HepG2 (cell line): ENCODE measurements around the gene LSM14B. TPM values are rescaled to one million over a fixed set of nuclear protein-coding genes. Genes with fewer than 3 reads are reported as not detected.

Experiments
- CBX1 ChIP-seq: IDR thresholded peaks from one replicate; pipeline ENCODE4 v1.6.1; 2016; ENCODE audit warnings: antibody characterized with exemption, low read depth
- FOSL2 ChIP-seq: sonication (generic); formaldehyde crosslinking; IDR thresholded peaks from 2 replicates; pipeline ENCODE4 v1.4.0; 2020; ENCODE audit warnings: missing genetic modification reagents
- GATAD2A ChIP-seq: IDR thresholded peaks from 2 replicates; pipeline ENCODE4 v1.6.1; 2016
- KDM3A ChIP-seq: IDR thresholded peaks from 2 replicates; pipeline ENCODE4 v1.6.1; 2018; ENCODE audit warnings: low read depth, missing compliant biosample characterization
- NPAS2 ChIP-seq: sonication (generic); formaldehyde crosslinking; IDR thresholded peaks from 2 replicates; pipeline ENCODE4 v1.8.0; 2022; ENCODE audit warnings: mild to moderate bottlenecking, missing genetic modification reagents, borderline replicate concordance
- TBL1XR1 ChIP-seq: fragments of 150-350 bp; IDR thresholded peaks from 2 replicates; pipeline ENCODE4 v1.6.1; 2014; ENCODE audit warnings: borderline replicate concordance, low read length; ENCODE audit not compliant: partially characterized antibody
- ZNF256 ChIP-seq: sonication (generic); formaldehyde crosslinking; conservative IDR thresholded peaks from 2 replicates; pipeline ENCODE4 v1.4.0; 2020; ENCODE audit warnings: missing genetic modification reagents
- ZNF776 ChIP-seq: sonication (generic); formaldehyde crosslinking; IDR thresholded peaks from 2 replicates; pipeline ENCODE4 v1.4.0; 2020; ENCODE audit warnings: mild to moderate bottlenecking, missing genetic modification reagents
- ZNF816 ChIP-seq: sonication (generic); formaldehyde crosslinking; IDR thresholded peaks from 2 replicates; pipeline ENCODE4 v1.8.0; 2022; ENCODE audit warnings: missing genetic modification reagents, mild to moderate bottlenecking, borderline replicate concordance
- polyA plus RNA-seq, 8 experiments: library from polyadenylated mRNA; depleted of rRNA in 3 of 8; stranded (reverse) in 7 of 8; unstranded in 1 of 8; fragments of >200 nt; fragmentation: Illumina TruSeq in 4 of 8; extraction: Trizol in 4 of 8; gene quantifications; 2 replicates each; pipeline versions ENCODE4 v1.2.1 to v1.2.3, GENCODE V29; 2011 to 2016; ENCODE audit warnings: low read depth in 4 of 8, missing spikeins in 1 of 8, mixed read lengths in 1 of 8; ENCODE audit not compliant: insufficient read depth in 1 of 8
- total RNA-seq, 5 experiments: library from RNA; depleted of rRNA; stranded (reverse); fragments of >200 nt; fragmentation: Illumina TruSeq; extraction: Trizol; gene quantifications; 2 replicates each; pipeline ENCODE4 v1.2.3, GENCODE V29; 2016; ENCODE audit warnings: low read depth in 1 of 5
- TF ChIP-seq, protein P1 (sequence below): sonication (generic); formaldehyde crosslinking; IDR thresholded peaks from 2 replicates; pipeline ENCODE4 v1.4.0; 2020; ENCODE audit warnings: missing genetic modification reagents, borderline replicate concordance
- TF ChIP-seq, protein P2 (sequence below): sonication (generic); formaldehyde crosslinking; IDR thresholded peaks from 2 replicates; pipeline ENCODE4 v1.8.0; 2022; ENCODE audit warnings: missing genetic modification reagents, mild to moderate bottlenecking, borderline replicate concordance
- TF ChIP-seq, protein P3 (sequence below): IDR thresholded peaks from 2 replicates; pipeline ENCODE4 v1.6.1; 2018; ENCODE audit warnings: missing genetic modification reagents, mild to moderate bottlenecking, missing compliant biosample characterization
- TF ChIP-seq, protein P4 (sequence below): sonication (generic); formaldehyde crosslinking; IDR thresholded peaks from 2 replicates; pipeline ENCODE4 v1.5.0; 2020; ENCODE audit warnings: missing genetic modification reagents
- TF ChIP-seq, protein P5 (sequence below), 2 experiments: sonication (generic) in 1 of 2; formaldehyde crosslinking in 1 of 2; IDR thresholded peaks; 2 replicates each; pipeline versions ENCODE4 v1.4.0 to v1.6.1; 2018 to 2020; ENCODE audit warnings: missing genetic modification reagents in 2 of 2, borderline replicate concordance in 1 of 2, low read depth in 1 of 2, mild to moderate bottlenecking in 1 of 2, missing biosample characterization in 1 of 2
- TF ChIP-seq, protein P6 (sequence below): sonication (generic); formaldehyde crosslinking; IDR thresholded peaks from 2 replicates; pipeline ENCODE4 v1.5.0; 2020; ENCODE audit warnings: mild to moderate bottlenecking, missing genetic modification reagents, borderline replicate concordance

Gene LSM14B
- total and polyA plus RNA-seq, 2 of the 13 experiments (the other 11 are each of a cell fraction or from before 2014, with no cell fraction given), result 43.3 to 79.2 TPM

DNA sequence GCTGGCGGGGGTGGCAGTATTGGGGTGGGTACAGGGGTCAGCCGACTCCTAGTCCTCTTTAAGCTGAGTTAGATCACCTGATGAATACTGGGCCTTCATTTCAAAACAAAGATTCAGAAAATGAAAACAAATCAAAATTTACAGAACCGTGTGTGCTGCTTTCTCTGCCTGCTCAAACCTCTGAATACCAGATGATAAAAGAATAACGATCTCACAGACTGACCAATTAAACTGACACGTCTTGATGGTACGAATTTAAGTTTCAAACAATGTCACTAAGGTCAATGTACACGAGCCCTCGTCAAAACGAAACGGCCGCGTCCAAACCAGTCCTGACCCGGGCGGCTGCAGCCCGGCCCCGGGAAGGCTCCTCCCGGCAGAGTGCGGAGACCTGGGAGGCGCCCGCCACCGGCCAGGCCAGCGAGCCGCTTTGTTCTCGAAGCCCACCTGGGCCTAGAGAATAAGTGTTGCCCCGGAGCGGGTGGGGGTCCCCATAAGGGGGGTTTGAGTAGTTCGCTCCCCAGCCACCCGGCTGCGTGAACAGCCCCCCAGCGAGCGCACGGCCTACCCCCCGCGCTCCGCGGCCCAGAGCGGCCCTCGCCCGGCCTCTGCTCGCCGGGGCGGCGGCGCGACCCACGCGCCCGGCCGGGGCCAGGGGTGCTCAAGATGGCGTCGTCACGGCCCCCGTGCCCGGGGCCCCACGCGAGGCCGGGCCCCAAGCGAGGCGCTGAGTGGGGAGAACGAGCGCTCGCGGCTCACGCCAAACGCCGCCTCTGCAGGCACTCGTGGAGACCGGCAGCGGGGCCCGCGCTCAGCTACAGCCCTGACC, 20.2 kb downstream of the LSM14B start (continued):
- TF ChIP-seq, protein P1, sequence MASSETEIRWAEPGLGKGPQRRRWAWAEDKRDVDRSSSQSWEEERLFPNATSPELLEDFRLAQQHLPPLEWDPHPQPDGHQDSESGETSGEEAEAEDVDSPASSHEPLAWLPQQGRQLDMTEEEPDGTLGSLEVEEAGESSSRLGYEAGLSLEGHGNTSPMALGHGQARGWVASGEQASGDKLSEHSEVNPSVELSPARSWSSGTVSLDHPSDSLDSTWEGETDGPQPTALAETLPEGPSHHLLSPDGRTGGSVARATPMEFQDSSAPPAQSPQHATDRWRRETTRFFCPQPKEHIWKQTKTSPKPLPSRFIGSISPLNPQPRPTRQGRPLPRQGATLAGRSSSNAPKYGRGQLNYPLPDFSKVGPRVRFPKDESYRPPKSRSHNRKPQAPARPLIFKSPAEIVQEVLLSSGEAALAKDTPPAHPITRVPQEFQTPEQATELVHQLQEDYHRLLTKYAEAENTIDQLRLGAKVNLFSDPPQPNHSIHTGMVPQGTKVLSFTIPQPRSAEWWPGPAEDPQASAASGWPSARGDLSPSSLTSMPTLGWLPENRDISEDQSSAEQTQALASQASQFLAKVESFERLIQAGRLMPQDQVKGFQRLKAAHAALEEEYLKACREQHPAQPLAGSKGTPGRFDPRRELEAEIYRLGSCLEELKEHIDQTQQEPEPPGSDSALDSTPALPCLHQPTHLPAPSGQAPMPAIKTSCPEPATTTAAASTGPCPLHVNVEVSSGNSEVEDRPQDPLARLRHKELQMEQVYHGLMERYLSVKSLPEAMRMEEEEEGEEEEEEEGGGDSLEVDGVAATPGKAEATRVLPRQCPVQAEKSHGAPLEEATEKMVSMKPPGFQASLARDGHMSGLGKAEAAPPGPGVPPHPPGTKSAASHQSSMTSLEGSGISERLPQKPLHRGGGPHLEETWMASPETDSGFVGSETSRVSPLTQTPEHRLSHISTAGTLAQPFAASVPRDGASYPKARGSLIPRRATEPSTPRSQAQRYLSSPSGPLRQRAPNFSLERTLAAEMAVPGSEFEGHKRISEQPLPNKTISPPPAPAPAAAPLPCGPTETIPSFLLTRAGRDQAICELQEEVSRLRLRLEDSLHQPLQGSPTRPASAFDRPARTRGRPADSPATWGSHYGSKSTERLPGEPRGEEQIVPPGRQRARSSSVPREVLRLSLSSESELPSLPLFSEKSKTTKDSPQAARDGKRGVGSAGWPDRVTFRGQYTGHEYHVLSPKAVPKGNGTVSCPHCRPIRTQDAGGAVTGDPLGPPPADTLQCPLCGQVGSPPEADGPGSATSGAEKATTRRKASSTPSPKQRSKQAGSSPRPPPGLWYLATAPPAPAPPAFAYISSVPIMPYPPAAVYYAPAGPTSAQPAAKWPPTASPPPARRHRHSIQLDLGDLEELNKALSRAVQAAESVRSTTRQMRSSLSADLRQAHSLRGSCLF (CRISPR knock-in tag), result peak; percentile 59; the same call in 1 of the 2 replicates
- TF ChIP-seq ZNF256 (CRISPR knock-in tag) (0 out of 2 replicates have a peak, but pooled peaks have one; percentile 25), NPAS2 (CRISPR knock-in tag) (no peak), TBL1XR1 (no peak), ZNF816 (CRISPR knock-in tag) (peak; percentile 48; the same call in 1 of the 2 replicates), KDM3A (CRISPR knock-in tag) (0 out of 2 replicates have a peak, but pooled peaks have one; percentile 18), ZNF776 (no peak; the same call in 1 of the 2 replicates), CBX1 (no peak), FOSL2 (no peak), GATAD2A (CRISPR knock-in tag) (no peak)
- TF ChIP-seq, protein P2, sequence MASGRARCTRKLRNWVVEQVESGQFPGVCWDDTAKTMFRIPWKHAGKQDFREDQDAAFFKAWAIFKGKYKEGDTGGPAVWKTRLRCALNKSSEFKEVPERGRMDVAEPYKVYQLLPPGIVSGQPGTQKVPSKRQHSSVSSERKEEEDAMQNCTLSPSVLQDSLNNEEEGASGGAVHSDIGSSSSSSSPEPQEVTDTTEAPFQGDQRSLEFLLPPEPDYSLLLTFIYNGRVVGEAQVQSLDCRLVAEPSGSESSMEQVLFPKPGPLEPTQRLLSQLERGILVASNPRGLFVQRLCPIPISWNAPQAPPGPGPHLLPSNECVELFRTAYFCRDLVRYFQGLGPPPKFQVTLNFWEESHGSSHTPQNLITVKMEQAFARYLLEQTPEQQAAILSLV (CRISPR knock-in tag), result 0 out of 2 replicates have a peak, but pooled peaks have one; percentile 20
- TF ChIP-seq, protein P3, sequence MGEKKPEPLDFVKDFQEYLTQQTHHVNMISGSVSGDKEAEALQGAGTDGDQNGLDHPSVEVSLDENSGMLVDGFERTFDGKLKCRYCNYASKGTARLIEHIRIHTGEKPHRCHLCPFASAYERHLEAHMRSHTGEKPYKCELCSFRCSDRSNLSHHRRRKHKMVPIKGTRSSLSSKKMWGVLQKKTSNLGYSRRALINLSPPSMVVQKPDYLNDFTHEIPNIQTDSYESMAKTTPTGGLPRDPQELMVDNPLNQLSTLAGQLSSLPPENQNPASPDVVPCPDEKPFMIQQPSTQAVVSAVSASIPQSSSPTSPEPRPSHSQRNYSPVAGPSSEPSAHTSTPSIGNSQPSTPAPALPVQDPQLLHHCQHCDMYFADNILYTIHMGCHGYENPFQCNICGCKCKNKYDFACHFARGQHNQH, result 0 out of 2 replicates have a peak, but pooled peaks have one; percentile 18
- TF ChIP-seq, protein P4, sequence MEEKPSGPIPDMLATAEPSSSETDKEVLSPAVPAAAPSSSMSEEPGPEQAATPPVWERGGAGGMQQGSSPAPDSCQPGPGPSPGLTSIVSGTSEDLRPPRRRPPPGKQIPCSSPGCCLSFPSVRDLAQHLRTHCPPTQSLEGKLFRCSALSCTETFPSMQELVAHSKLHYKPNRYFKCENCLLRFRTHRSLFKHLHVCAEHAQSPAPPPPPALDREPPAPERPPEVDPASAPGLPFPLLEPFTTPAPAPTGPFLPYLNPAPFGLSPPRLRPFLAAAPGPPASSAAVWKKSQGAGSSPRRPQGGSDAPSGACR, result peak; percentile 89
- TF ChIP-seq, protein P5, sequence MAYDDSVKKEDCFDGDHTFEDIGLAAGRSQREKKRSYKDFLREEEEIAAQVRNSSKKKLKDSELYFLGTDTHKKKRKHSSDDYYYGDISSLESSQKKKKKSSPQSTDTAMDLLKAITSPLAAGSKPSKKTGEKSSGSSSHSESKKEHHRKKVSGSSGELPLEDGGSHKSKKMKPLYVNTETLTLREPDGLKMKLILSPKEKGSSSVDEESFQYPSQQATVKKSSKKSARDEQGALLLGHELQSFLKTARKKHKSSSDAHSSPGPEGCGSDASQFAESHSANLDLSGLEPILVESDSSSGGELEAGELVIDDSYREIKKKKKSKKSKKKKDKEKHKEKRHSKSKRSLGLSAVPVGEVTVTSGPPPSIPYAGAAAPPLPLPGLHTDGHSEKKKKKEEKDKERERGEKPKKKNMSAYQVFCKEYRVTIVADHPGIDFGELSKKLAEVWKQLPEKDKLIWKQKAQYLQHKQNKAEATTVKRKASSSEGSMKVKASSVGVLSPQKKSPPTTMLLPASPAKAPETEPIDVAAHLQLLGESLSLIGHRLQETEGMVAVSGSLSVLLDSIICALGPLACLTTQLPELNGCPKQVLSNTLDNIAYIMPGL (CRISPR knock-in tag; IDR thresholded peaks at IDR 0.05; ENCODE audit: borderline replicate concordance in 1 of 2, low read depth in 1 of 2), result peak; percentile 13 to 75; a peak in 3 of 4 replicates
- TF ChIP-seq, protein P6, sequence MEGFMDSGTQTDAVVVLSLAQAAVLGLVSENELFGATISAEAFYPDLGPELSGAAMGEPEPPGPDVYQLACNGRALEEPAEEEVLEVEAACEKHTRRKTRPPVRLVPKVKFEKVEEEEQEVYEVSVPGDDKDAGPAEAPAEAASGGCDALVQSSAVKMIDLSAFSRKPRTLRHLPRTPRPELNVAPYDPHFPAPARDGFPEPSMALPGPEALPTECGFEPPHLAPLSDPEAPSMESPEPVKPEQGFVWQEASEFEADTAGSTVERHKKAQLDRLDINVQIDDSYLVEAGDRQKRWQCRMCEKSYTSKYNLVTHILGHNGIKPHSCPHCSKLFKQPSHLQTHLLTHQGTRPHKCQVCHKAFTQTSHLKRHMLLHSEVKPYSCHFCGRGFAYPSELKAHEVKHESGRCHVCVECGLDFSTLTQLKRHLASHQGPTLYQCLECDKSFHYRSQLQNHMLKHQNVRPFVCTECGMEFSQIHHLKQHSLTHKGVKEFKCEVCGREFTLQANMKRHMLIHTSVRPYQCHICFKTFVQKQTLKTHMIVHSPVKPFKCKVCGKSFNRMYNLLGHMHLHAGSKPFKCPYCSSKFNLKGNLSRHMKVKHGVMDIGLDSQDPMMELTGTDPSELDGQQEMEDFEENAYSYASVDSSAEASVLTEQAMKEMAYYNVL (CRISPR knock-in tag), result 0 out of 2 replicates have a peak, but pooled peaks have one; percentile 50
